GM15510 (cell line): ENCODE measurements around the gene UNC13C.

Source experiments
- POLR2A ChIP-seq: IDR thresholded peaks from 3 replicates; pipeline ENCODE4 v1.6.1; 2011; ENCODE audit warnings: borderline replicate concordance; ENCODE audit not compliant: insufficient read length; ENCODE audit errors: extremely low read depth

The UNC13C gene

GRCh38 chr15:54127574-54127973 lies 149.3 kb downstream of the UNC13C start:
- TF ChIP-seq POLR2A: no peak

DNA sequence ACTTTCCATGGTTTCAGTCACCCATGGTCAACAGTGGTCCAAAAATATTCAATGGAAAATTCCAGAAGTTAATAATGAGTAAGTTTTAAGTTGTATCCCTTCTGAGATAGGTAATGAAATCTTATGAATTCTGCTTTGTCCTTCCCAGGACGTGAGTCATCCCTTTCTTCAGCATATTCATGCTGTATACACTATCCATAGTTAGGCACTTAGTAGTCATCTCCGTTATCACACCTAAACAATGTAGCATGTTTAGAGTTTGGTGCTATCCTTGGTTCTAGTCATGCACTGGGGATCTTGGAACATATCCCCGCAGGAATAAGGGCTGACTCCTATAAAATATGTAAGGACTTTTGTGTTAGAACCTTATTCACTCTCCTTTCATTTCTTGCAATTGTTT lies 153.2 kb downstream of the UNC13C start:
- TF ChIP-seq POLR2A: no peak

GRCh38 chr15:54149115-54149531 lies 170.9 kb downstream of the UNC13C start:
- no peak for TF ChIP-seq POLR2A

DNA sequence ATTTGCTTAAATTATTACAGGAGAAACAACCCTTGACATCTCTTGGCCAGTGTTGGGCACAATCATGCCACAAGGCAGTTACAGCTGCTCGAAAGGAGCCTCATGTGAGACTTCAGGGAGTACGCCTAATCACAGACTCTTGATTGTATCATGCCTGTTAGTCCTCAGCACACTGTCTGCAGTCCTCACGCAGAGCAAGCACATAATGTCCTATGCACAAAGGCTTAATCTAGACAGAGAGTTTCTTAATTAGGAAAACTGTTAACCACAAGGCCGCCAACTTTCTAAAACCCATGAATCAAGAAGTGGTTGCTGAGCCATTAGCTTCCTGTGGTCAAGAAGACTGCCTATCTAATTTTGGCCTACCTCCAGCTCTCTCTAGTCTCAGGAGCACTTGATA lies 172.0 kb downstream of the UNC13C start:
- TF ChIP-seq POLR2A: no peak

DNA sequence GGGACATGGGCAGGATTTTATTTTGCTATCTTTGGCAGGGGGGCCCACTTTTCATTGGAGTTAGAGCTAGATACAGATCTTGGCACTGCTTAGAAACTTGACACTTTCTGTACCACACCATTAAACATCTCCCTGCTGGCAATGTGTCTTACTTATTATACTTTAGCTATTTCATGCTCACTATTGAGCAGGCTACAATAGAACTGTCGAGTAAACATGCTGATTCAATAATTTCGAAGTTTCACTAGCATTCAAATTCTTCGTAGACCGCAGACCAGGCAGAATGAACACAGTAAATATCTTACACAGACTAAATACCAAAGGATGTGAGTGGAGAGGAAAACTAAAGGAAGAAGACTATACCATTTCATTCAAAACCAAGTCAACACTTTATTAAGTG lies 180.8 kb downstream of the UNC13C start:
- no peak for TF ChIP-seq POLR2A

- no peak for TF ChIP-seq POLR2A
Observed at GRCh38 chr15:54187325-54187724, 209.1 kb downstream of the UNC13C start.

DNA sequence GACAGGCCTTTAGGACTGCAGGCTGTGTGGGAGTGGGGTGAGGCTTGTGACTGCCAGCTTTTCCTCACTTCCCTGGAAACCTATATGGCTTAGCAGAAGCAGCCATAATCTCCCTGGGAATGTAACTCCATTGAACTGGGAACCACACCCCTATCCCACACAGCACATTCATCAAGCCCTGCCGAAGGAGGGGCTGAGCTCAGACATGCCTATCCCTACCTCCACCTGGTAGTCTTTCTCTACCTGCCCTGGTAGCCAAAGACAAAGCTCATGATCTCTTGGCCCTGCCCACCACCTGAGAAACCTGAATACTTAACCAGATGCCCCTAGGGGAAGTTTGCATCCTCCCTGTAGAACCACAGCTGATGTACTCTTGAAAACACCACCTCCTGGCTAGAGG lies 219.8 kb downstream of the UNC13C start:
- no peak for TF ChIP-seq POLR2A

DNA sequence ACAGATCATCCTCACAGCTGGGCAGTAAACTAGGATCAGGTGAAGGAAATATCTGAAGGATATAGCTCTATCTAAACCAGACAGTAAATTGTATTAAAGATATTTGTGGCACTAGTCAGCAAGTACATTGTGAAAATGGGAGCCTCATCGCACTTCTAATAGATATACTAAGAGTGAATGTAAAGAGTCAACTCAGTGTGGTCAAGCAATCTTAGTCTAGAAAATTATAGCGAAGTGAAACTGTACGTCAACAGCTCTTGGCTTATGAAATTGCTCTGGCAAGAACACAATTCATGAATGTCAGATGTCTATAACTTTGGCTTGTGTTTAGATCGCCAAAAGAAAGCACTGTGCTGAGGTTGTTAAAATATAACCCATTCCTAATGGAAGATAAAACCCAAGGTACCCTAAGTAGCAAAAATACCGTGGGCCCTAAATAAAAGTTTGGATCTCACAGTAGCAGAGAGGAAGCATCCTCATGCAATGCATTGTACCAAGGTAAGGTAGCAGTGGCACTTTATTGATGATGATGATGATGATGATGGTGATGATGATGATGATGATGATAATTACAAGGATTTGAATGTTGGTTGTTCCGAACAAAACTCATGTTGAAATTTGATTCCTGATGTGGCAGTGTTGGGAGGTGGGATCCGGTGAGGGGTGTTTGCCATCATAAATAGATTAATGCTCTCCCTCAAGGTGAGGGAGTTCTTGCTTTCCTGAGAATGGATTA lies 228.5 kb downstream of the UNC13C start:
- TF ChIP-seq POLR2A: no peak

GRCh38 chr15:54208786-54209185 lies 230.5 kb downstream of the UNC13C start:
- no peak for TF ChIP-seq POLR2A

DNA sequence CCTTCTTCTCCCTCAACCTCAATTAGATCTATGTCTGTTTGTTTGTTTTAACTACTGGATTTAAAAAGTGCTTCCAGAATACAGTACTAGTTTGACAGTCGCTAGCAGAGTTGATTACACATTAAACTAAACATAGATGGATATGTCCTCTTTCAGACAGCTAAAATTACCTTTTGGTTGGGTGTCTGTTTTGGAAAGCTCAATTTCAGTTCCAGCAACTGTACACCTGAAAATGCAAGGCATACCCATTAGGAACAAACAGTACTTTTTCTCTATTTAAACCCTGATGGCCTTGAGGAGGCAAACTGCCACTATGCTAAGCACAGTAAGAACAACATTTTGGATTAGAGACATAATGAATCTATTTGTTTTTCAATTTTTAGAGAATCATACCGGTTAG lies 234.4 kb downstream of the UNC13C start:
- TF ChIP-seq POLR2A: no peak

- no peak for TF ChIP-seq POLR2A
Observed at GRCh38 chr15:54226455-54226854, 248.2 kb downstream of the UNC13C start.

DNA sequence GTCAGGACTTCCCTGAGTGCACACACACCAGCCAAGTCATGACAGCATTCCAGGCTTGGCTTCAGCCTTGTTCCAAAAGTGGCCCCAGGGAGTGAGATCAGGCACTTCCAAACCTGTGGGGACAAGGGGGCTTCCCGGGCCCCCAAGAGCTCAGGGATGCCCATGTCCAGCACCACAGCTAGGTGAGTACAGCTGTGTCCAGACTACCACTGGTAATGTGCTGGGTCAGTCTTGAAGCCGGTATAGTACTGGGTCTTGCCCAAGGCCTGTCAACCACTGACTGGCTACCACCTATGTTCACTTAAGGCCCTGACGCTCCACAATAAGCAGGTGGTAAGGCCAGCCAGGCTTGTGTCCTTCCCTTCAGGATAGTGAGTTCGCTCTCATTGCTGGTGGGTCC lies 249.3 kb downstream of the UNC13C start:
- no peak for TF ChIP-seq POLR2A

DNA sequence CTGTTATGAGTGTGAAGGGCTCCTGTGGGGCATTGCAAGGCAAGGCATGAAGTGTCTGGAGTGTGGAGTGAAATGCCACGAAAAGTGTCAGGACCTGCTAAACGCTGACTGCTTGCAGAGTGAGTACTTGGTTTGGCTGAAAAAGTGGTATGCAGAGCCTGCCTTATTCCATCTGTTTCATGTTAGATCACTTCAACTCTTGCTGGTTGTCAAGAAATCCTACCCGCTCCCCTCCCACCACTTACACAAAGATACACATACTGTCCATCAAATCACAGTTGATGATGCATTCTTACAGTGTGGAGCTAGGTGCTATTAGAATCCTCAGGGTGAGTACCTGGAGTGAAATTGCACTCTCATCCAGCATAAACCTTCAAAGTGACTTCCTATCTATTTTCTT lies 272.1 kb downstream of the UNC13C start:
- TF ChIP-seq POLR2A: no peak

DNA sequence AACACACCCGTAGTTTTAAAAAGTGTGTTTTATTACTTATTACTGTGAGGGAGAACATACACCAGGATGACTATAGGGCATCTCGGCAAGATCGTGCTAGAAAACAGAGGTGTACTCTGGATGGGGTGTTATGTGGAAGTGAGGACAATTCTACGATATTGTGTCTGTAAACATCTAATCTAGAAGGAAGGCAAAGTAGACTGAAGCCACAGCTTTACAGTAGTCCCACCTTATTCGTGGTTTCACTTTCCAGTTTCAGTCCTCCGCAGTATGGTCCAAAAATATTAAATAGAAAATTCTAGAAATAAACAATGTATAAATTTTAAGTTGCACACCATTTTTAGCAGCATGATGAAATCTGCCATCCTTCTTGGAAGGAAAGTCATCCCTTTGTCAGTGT lies 277.9 kb downstream of the UNC13C start:
- TF ChIP-seq POLR2A: no peak

GRCh38 chr15:54273928-54274327 lies 295.7 kb downstream of the UNC13C start:
- no peak for TF ChIP-seq POLR2A

- TF ChIP-seq POLR2A: no peak
Observed at GRCh38 chr15:54277834-54278233, 299.6 kb downstream of the UNC13C start.

GRCh38 chr15:54280726-54281125 lies 302.5 kb downstream of the UNC13C start:
- TF ChIP-seq POLR2A: no peak
